VCaP (cell line): ENCODE measurements around the gene SDK1.

Experiments used
- H3K27ac ChIP-seq: fragments of 450-650 bp; 2 replicates; pipeline ENCODE4 v1.5.1; 2017
- TF ChIP-seq, protein P1 (sequence below): fragments of 450-650 bp; conservative IDR thresholded peaks from 2 replicates; pipeline ENCODE4 v1.5.1; 2017; ENCODE audit warnings: mild to moderate bottlenecking, moderate library complexity

The SDK1 gene

DNA sequence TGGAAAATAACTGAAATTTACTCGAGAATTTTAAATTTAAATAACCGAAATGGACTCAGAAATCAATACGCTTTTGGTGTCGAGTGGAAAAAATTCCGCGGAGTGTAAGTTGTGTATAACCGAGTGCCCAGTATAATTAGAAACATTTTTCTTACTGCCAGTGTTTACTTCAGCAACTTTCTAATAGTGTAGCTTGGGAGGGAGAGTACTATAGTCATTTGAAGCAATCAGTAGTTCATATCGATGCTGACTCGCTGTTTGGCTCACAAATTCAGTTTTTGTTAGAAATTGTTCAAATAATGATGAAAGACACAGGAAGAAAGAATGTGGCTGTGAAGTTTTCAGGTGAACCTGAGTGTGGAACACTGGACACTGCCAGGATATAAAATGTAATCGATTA lies 722.5 kb downstream of the SDK1 start:
- no peak overlapping the region for H3K27ac ChIP-seq
- TF ChIP-seq, protein P1, sequence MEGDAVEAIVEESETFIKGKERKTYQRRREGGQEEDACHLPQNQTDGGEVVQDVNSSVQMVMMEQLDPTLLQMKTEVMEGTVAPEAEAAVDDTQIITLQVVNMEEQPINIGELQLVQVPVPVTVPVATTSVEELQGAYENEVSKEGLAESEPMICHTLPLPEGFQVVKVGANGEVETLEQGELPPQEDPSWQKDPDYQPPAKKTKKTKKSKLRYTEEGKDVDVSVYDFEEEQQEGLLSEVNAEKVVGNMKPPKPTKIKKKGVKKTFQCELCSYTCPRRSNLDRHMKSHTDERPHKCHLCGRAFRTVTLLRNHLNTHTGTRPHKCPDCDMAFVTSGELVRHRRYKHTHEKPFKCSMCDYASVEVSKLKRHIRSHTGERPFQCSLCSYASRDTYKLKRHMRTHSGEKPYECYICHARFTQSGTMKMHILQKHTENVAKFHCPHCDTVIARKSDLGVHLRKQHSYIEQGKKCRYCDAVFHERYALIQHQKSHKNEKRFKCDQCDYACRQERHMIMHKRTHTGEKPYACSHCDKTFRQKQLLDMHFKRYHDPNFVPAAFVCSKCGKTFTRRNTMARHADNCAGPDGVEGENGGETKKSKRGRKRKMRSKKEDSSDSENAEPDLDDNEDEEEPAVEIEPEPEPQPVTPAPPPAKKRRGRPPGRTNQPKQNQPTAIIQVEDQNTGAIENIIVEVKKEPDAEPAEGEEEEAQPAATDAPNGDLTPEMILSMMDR: no peak

DNA sequence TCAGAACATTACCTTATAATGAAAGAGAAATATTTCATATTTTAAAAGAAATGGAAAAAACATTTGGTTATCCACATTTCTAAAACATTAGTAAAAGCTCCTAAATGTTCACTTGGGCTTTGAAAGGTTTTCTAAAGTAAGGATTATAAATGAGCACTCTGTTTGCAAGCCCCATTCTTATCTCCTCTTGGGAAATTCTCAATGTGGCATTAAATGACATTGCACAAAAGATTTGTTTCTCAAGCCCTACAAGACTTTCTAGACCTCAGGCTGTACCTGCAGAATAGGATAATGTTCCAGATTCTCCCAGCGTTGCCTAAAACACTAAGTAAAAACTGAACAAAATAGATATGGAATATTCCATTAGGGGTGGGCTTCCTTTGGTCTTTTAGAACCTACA lies 723.1 kb downstream of the SDK1 start:
- TF ChIP-seq, protein P1: no peak
- H3K27ac ChIP-seq: no peak overlapping the region

DNA sequence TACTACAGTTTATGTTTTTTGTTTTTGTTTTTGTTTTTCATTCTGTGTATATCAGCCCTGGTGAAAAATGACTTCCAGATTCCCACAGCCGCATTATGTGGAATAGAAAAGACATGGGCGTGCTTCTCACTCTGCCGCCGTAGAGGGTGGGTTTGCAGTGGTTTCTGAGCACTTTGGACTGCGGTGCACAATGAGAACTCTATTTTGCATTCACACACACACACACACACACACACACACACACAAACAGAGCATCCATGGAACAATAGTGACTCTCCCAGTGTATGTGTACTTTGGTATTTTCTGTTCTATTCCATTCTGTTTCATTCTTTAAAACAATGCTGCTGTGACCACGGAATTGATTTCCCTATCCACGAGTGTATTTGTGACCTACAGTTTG lies 723.8 kb downstream of the SDK1 start:
- TF ChIP-seq, protein P1: no peak
- H3K27ac ChIP-seq: no peak overlapping the region

DNA sequence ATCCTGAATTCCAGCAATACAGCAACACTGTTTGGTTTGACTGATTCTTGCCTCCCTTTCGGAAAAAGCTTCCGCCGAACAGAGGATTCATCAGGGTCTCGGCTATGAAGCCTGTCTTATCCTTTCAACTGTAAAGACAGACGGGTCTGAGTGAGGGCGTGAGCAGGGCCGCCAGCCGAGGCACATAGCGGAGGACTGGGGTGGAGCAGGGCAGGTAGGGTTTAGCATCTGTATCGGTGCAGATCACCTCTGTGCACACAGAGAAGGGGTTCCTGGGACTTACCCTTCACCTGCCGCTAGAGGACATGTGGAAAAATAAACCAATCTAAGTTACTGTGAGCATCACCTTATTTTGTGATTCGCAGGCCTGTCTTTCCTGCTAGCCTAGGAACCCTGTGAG lies 724.2 kb downstream of the SDK1 start:
- H3K27ac ChIP-seq: no peak overlapping the region
- TF ChIP-seq, protein P1: no peak

DNA sequence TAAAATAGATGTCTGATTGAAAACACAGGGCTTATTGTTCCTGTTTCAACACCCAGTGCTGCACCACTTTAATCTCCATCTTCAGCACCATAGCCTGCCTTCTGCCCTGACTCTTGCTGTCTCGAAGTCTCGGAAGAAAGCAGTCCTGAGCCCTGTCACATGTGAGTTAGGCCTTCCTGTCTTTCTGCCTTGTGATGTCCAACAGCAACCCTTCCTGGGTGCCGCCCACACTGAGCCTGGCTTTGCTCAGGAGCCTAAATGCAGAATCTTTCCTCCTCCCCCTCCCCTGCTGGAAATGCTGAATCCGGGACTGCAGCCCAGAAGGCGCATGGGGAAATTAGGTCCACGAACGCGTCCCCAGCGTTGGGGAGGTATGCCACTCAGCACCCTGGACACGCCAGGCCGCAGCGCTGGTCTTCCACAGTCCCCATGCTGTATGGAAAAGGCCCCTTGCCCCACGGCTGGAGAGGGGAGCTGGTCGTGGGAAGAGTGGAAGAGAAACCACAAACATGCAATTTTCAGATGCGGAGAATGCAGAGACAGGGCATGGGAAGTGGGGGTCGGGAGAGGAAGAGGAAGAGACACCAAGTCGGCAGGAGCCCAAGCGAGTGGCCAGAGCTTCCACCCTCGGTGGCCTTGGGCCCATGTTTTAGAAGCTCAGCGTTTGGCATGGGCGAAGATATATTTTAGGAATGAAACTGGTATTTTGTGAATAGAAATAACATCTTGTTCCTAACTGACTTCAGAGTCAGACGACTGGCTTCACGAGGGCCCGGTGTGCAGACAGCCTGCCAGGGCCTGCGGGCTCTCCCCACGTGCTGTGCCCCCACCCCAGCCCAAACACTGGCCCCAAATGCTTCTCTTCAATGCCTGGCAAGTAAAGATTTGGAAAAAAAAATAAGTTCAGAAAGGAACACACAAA lies 724.9 kb downstream of the SDK1 start:
- TF ChIP-seq, protein P1: no peak

DNA sequence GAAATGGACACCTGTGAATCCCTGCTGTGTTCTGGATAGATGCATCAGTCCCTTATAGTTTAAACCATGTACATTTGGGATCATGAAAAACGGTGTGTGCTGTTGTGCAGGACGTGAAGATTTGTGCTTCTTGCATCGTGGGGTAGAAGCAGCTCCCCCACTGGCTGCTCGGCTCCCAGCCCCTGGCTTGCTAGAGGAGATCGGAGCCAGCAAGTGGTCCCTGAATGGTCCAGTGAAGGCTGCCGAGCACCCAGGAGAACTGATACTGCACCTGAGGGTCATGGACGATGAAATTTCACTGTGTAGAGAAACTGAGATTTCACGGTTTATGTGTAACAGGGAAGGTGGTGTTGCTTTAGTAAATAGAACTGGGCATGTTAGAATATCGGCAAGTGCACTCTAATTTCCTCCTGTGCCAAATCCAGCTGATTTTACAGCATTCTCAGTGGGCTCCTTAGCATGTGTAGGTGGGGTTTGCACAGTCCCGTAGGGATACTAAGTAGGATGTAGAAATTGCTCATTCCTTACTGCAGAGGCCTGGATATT lies 726.0 kb downstream of the SDK1 start:
- no peak overlapping the region for H3K27ac ChIP-seq
- TF ChIP-seq, protein P1: no peak

More for the DNA sequence above, 724.9 kb downstream of the SDK1 start:
- H3K27ac ChIP-seq: no peak overlapping the region

DNA sequence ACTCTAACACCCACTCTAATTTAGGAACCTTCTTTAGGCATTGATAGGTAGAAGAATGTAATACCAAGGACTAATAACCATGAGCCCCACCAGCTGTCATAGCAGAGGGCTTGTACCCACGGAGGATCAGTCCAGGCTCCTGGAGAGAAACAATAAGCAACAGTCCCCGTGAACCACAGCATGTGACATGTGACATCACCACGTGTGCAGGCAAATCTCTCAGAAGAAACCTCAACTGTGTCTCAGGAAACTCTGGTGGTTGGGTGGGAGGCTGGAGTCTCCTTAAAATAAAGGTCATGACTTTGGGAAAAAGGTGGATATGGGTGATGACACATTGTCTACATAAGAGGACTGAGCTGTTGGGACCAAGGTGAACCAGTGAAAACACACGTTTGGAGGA lies 727.2 kb downstream of the SDK1 start:
- H3K27ac ChIP-seq: no peak overlapping the region
- TF ChIP-seq, protein P1: no peak
